Stomach (tissue), 4 donors: ENCODE results near the gene TRPV4.

Experiments
- CTCF ChIP-seq, 7 experiments: fragments of 450-650 bp in 4 of 7; fragments of 200-600 bp in 3 of 7; sonication (generic) in 3 of 7; IDR thresholded peaks; one replicate each; pipeline ENCODE4 v1.5.1; 2016 to 2019; ENCODE audit warnings: antibody characterized with exemption in 7 of 7, control low read depth in 2 of 7, mild to moderate bottlenecking in 1 of 7
- POLR2AphosphoS5 ChIP-seq, 3 donors: sonication (generic); formaldehyde crosslinking; IDR thresholded peaks; one replicate each; pipeline ENCODE4 v1.6.1; 2016; ENCODE audit warnings: antibody characterized with exemption in 3 of 3

GRCh38 chr12:109738209-109738608 lies 95.0 kb downstream of the TRPV4 start:
- no peak for TF ChIP-seq POLR2AphosphoS5 (IDR thresholded peaks at IDR 0.05)
- no peak for TF ChIP-seq CTCF (IDR thresholded peaks at IDR 0.05)
